ENCODE measurements around the gene NDRG3. TPM values are rescaled to one million over a fixed set of nuclear protein-coding genes. Genes with fewer than 3 reads are reported as not detected.
"Not testable (repeated sequence)": the region's sequence is repeated elsewhere in the genome, so short reads cannot be mapped to it uniquely, and the experiment has no call there.

Gene NDRG3
- total RNA-seq, 2 experiments from 2014 or later = 24.8 to 27.5 TPM

DNA sequence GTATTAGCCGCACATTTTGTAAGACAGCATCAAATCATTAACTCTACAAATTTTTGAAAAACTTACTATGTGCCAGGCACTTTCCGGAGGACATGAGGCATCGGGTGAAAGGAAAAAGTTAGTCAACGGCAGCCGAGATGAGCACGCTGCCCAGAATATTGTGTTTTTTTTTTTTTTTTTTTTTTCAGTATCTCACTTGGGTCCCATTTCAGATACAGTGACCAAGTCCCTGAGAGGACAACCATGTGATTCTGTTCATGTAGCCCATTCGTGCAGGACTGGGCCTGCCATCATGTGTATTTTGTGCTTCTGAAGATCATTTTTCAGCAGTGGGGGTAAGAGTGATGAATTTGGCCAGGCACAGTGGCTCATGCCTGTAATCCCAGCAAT, 101.2 kb downstream of the NDRG3 start:
- ATAC-seq (peak; percentile 65), DNase-seq (peak; percentile 77)
- ChIA-PET POLR2A (interaction anchor here (0.6 to 1.2 kb wide), 3 partner anchors 49 to 71 kb away, joined by 3 to 4 read pairs (median 3); partner anchors contain the start of gene TGIF2), CTCF (interaction anchor here (0.6 to 3.0 kb wide), 11 partner anchors 10 to 1026 kb away, joined by 3 to 12 read pairs (median 4); partner anchors contain the start of gene RAB5IF)
- H3K4me1 Mint-ChIP-seq = peaks cover 41% of the 10 kb centered on the region
- peak overlapping the region; percentile 81 for H3K4me3 Mint-ChIP-seq
- peak overlapping the region; percentile 99 for H3K27ac Mint-ChIP-seq
- intact Hi-C loops (cut with DNase I, micrococcal nuclease) = loop anchor here (1.0 to 2.0 kb wide), 8 partner anchors 14 to 183 kb away; partner anchors contain the start of genes DSN1 (in 1 of the 2), NDRG3 (in 1 of the 2), RAB5IF (in 1 of the 2) and TGIF2 (in 1 of the 2)
- no peaks in the 10 kb centered on the region for H3K9me3 Mint-ChIP-seq (ENCODE audit: low read depth)
- H3K27me3 Mint-ChIP-seq = no peaks in the 10 kb centered on the region
- H3K36me3 Mint-ChIP-seq (ENCODE audit: low read depth) = peaks cover 26% of the 10 kb centered on the region

DNA sequence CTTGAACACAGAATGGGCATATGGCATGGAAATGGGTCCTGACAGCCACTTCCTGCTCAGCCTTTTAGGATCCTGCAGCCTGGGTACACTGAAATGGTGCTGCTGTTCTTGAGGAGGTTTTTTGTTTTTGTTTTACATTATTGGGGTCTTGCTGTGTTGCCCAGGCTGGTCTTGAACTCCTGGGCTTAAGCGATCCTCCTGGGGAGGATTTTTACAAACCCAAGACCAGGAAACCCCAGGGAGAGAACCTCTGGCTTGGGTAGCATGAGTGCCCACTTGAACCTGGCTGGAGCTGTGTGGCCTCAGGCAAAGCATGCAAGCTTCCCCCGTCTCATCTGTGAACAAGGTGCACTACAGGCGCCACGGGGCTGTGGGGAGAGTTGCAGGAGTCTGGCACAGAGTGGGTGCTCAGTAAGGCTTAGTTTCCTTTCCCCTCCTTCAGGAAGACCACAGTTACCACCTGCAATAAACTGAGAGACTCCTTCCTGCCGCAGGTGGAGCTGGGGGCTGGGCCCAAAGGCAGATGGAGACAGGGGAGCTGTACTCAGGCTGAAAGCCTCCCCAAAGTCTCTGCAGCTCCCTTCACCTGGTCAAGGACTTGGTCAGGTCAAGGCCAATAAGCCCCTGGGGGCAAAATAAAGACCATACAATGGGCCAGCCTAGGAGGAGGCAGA, 101.7 kb downstream of the NDRG3 start:
- Mint-ChIP-seq H3K27ac (peak overlapping the region; percentile 99), H3K4me3 (peak overlapping the region; percentile 81), H3K27me3 (no peaks in the 10 kb centered on the region), H3K4me1 (peaks cover 41% of the 10 kb centered on the region), H3K36me3 (ENCODE audit: low read depth) (peaks cover 28% of the 10 kb centered on the region), H3K9me3 (ENCODE audit: low read depth) (no peaks in the 10 kb centered on the region)
- intact Hi-C loops (cut with DNase I, micrococcal nuclease) = loop anchor here (1.0 to 2.0 kb wide), 8 partner anchors 13 to 183 kb away; partner anchors contain the start of genes DSN1 (in 1 of the 2), NDRG3 (in 1 of the 2), RAB5IF (in 1 of the 2) and TGIF2 (in 1 of the 2)
- CTCF ChIA-PET = interaction anchor here (0.6 to 3.0 kb wide), 12 partner anchors 11 to 1026 kb away, joined by 3 to 12 read pairs (median 4); partner anchors contain the start of gene RAB5IF
- DNase-seq = peak; percentile 78
- POLR2A ChIA-PET = interaction anchor here (0.6 to 1.2 kb wide), 3 partner anchors 48 to 71 kb away, joined by 3 to 4 read pairs (median 3); partner anchors contain the start of gene TGIF2
- ATAC-seq = peak; percentile 70

- CTCF ChIA-PET = interaction anchor here (0.6 to 3.0 kb wide), 3 partner anchors 28 to 85 kb away, joined by 3 to 12 read pairs (median 8); partner anchors contain the start of gene RAB5IF
- Mint-ChIP-seq H3K9me3 (ENCODE audit: low read depth) (no peaks in the 10 kb centered on the region), H3K4me1 (peaks cover 39% of the 10 kb centered on the region), H3K27me3 (no peaks in the 10 kb centered on the region), H3K36me3 (ENCODE audit: low read depth) (peaks cover 38% of the 10 kb centered on the region), H3K4me3 (peak overlapping the region; percentile 7), H3K27ac (peak overlapping the region; percentile 99)
- intact Hi-C loops (cut with DNase I, micrococcal nuclease) = no loop called here
- DNase-seq (peak; percentile 25), ATAC-seq (no peak)
- POLR2A ChIA-PET = no interaction called here
Observed at GRCh38 chr20:36642136-36642535, 103.8 kb downstream of the NDRG3 start.

DNA sequence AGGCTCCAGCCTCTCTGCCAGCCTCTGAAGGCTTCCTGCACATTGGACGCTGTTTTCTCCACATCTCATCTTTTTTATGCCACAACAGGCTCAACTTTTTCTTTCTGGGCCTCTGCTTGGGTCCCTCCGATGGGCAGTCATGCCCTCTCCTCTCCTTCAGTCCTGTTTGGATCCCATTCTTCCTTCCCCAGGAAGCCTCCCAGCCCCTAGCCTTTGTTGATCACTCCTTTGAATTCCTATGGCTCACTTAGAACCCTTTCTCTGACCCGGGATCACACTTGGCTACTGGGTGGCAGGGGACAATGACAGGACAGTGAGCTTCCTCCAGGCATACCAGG, 104.4 kb downstream of the NDRG3 start:
- no peaks in the 10 kb centered on the region for H3K27me3 Mint-ChIP-seq
- ChIA-PET POLR2A (no interaction called here), CTCF (interaction anchor here (2.1 kb wide), 1 partner anchor 28 kb away, joined by 8 read pairs; no protein-coding TSS in a partner anchor)
- H3K36me3 Mint-ChIP-seq (ENCODE audit: low read depth) = peaks cover 40% of the 10 kb centered on the region
- H3K4me1 Mint-ChIP-seq = peaks cover 33% of the 10 kb centered on the region
- H3K9me3 Mint-ChIP-seq (ENCODE audit: low read depth) = no peaks in the 10 kb centered on the region
- ATAC-seq = no peak
- DNase-seq = no peak
- H3K27ac Mint-ChIP-seq = peak overlapping the region; percentile 29
- intact Hi-C loops (cut with DNase I, micrococcal nuclease) = no loop called here
- no peak overlapping the region for H3K4me3 Mint-ChIP-seq

GRCh38 chr20:36638876-36639400, 107.0 kb downstream of the NDRG3 start:
- H3K27me3 Mint-ChIP-seq; intact Hi-C loops (cut with DNase I, micrococcal nuclease); DNase-seq; POLR2A ChIA-PET; H3K9me3 Mint-ChIP-seq (ENCODE audit: low read depth); H3K27ac Mint-ChIP-seq; ATAC-seq; H3K4me3 Mint-ChIP-seq: not testable (repeated sequence)
- peaks cover 19% of the 10 kb centered on the region for H3K4me1 Mint-ChIP-seq
- peaks cover 32% of the 10 kb centered on the region for H3K36me3 Mint-ChIP-seq (ENCODE audit: low read depth)
- CTCF ChIA-PET = interaction anchor here (0.6 kb wide), 1 partner anchor 495 kb away, joined by 3 read pairs; no protein-coding TSS in a partner anchor

DNA sequence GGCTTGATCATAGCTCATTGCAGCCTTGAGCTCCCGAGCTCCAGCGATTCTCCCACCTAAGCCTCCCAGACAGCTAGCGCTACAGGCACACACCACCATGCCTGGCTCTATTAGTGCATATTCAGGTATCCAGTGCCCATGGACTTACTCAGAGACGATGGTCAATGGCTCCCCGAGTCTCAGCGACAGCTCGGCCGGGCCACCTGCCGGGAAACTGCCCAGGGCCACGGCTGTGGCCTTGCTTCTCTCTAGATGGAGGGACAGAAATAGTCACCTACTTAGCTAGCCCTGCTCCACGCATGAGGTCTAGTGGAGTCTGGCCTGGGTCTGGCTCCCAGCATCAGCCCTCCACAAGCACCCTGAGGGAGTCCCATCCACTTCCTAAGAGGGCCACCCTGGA, 111.5 kb downstream of the NDRG3 start:
- DNase-seq = no peak
- no peaks in the 10 kb centered on the region for H3K27me3 Mint-ChIP-seq
- intact Hi-C loops (cut with DNase I, micrococcal nuclease) = no loop called here
- peak overlapping the region; percentile 52 for H3K27ac Mint-ChIP-seq
- CTCF ChIA-PET = no interaction called here
- H3K4me1 Mint-ChIP-seq = peaks cover 27% of the 10 kb centered on the region
- no peaks in the 10 kb centered on the region for H3K9me3 Mint-ChIP-seq (ENCODE audit: low read depth)
- ATAC-seq = no peak
- H3K4me3 Mint-ChIP-seq = no peak overlapping the region
- POLR2A ChIA-PET = no interaction called here
- peaks cover 45% of the 10 kb centered on the region for H3K36me3 Mint-ChIP-seq (ENCODE audit: low read depth)

GRCh38 chr20:36633285-36633772, 112.6 kb downstream of the NDRG3 start:
- no peaks in the 10 kb centered on the region for H3K27me3 Mint-ChIP-seq
- no peak overlapping the region for H3K4me3 Mint-ChIP-seq
- intact Hi-C loops (cut with DNase I, micrococcal nuclease) = no loop called here
- ChIA-PET CTCF (no interaction called here), POLR2A (no interaction called here)
- peaks cover 43% of the 10 kb centered on the region for H3K36me3 Mint-ChIP-seq (ENCODE audit: low read depth)
- no peaks in the 10 kb centered on the region for H3K9me3 Mint-ChIP-seq (ENCODE audit: low read depth)
- DNase-seq (no peak), ATAC-seq (no peak)
- peaks cover 31% of the 10 kb centered on the region for H3K4me1 Mint-ChIP-seq
- no peak overlapping the region for H3K27ac Mint-ChIP-seq

DNA sequence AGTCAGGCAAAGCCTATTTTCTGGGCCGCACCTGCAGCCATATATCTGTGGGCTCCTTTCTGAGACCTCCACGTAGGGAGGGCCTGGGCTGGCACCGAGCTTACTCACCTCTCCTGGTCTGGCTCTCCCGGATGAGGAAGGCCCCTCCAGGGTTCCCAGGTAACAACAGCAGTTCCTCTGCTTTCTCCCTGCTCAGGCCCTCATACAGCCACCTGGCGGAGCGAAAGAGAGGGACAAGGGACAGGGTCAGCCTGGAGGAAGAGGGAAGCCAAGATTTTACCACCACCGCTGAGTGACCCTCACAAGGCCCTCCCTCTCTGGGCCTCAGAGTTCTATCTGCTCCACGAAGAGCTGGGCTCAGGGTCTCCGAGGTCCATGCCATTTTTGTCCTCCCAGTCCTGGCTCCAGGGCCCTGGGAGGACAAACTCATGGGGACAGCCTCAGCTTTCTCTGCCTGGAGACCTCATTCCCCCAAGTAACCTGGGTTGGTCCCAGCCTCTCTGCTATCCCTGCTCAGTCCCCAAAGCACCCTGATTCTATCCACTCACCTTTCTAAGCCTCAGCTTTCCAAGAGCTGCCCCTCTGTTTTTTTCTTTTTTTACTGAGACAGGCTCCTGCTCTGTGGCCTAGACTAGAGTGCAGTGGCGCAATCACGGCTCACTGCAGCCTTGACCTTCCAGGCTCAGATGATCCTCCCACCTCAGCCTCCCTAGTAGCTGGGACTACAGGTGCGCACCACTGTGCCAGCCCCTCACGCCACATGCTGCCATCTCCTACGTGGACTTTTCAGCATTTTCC, 113.2 kb downstream of the NDRG3 start:
- intact Hi-C loops (cut with DNase I, micrococcal nuclease) = no loop called here
- no peak overlapping the region for H3K4me3 Mint-ChIP-seq
- H3K4me1 Mint-ChIP-seq = peaks cover 36% of the 10 kb centered on the region
- H3K9me3 Mint-ChIP-seq (ENCODE audit: low read depth) = no peaks in the 10 kb centered on the region
- DNase-seq = no peak
- ChIA-PET CTCF (interaction anchor here (0.6 to 1.0 kb wide), 3 partner anchors 12 to 243 kb away, joined by 3 to 4 read pairs (median 3); no protein-coding TSS in a partner anchor), POLR2A (no interaction called here)
- H3K27ac Mint-ChIP-seq = peak overlapping the region; percentile 75
- H3K36me3 Mint-ChIP-seq (ENCODE audit: low read depth) = peaks cover 45% of the 10 kb centered on the region
- no peak for ATAC-seq
- H3K27me3 Mint-ChIP-seq = no peaks in the 10 kb centered on the region

DNA sequence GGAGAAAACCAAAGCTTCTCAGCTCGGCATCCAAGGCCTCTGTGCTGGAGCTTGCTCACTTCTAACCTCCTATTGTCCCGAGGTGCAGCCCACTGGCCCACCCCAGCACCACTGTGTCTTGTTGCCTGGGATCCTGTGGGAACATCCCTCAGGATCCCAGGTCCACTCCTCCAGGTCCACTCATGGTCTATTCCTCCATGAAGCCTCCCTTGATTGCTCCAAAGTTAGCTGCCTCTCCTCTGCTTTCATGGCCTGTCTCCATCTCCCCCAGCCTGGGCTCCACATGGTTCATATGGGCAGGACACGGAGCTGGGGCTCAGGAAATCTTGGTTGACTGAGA, 113.8 kb downstream of the NDRG3 start:
- Mint-ChIP-seq H3K27ac (peak overlapping the region; percentile 75), H3K27me3 (no peaks in the 10 kb centered on the region), H3K4me1 (peaks cover 36% of the 10 kb centered on the region), H3K4me3 (peak overlapping the region; percentile 18), H3K36me3 (ENCODE audit: low read depth) (peaks cover 47% of the 10 kb centered on the region), H3K9me3 (ENCODE audit: low read depth) (no peaks in the 10 kb centered on the region)
- DNase-seq (no peak), ATAC-seq (no peak)
- ChIA-PET CTCF (interaction anchor here (0.6 to 1.0 kb wide), 3 partner anchors 12 to 243 kb away, joined by 3 to 4 read pairs (median 3); no protein-coding TSS in a partner anchor), POLR2A (no interaction called here)
- intact Hi-C loops (cut with DNase I, micrococcal nuclease) = no loop called here

DNA sequence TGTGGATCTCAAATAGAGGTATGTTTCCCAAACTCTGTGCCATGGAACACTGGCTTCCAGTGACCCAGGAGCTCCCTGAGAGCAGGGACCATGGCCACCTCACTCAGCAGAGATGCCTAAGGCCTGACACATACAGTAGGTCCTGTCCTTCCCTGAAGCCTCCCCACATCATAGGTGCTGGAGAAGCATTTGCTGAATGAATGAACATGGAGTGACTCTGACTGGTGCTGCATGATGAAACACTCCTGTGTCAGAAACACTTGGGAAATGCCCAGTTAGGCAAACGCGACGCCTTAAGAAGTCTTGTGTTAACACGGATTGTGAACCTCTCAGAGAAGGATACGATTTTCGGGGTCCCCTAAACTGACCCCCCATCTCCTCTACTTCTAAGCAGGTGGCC, 114.2 kb downstream of the NDRG3 start:
- intact Hi-C loops (cut with DNase I, micrococcal nuclease) = loop anchor here in 1 of 2 experiments (2.0 kb wide), 1 partner anchor 13 kb away; no protein-coding TSS in a partner anchor
- DNase-seq (no peak), ATAC-seq (no peak)
- Mint-ChIP-seq H3K27ac (peak overlapping the region; percentile 75), H3K36me3 (ENCODE audit: low read depth) (peaks cover 49% of the 10 kb centered on the region), H3K27me3 (no peaks in the 10 kb centered on the region), H3K4me3 (no peak overlapping the region), H3K4me1 (peaks cover 39% of the 10 kb centered on the region), H3K9me3 (ENCODE audit: low read depth) (no peaks in the 10 kb centered on the region)
- CTCF ChIA-PET = interaction anchor here (1.0 kb wide), 1 partner anchor 177 kb away, joined by 3 read pairs; no protein-coding TSS in a partner anchor
- POLR2A ChIA-PET = no interaction called here
